GM12872 (cell line): Measurements from ENCODE around the gene SLC36A3.

Experiments
- TF ChIP-seq, protein P1 (sequence below): IDR thresholded peaks from 3 replicates; pipeline ENCODE4 v1.5.1; 2011; ENCODE audit warnings: low read depth, mild to moderate bottlenecking, low read length, moderate library complexity; ENCODE audit not compliant: insufficient read depth

Gene SLC36A3

GRCh38 chr5:151275803-151276202 lies 27.8 kb downstream of the SLC36A3 start:
- TF ChIP-seq, protein P1, sequence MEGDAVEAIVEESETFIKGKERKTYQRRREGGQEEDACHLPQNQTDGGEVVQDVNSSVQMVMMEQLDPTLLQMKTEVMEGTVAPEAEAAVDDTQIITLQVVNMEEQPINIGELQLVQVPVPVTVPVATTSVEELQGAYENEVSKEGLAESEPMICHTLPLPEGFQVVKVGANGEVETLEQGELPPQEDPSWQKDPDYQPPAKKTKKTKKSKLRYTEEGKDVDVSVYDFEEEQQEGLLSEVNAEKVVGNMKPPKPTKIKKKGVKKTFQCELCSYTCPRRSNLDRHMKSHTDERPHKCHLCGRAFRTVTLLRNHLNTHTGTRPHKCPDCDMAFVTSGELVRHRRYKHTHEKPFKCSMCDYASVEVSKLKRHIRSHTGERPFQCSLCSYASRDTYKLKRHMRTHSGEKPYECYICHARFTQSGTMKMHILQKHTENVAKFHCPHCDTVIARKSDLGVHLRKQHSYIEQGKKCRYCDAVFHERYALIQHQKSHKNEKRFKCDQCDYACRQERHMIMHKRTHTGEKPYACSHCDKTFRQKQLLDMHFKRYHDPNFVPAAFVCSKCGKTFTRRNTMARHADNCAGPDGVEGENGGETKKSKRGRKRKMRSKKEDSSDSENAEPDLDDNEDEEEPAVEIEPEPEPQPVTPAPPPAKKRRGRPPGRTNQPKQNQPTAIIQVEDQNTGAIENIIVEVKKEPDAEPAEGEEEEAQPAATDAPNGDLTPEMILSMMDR: no peak

GRCh38 chr5:151274666-151275065 lies 28.9 kb downstream of the SLC36A3 start:
- TF ChIP-seq, protein P1: no peak

- TF ChIP-seq, protein P1: no peak
These were observed 32.2 kb downstream of the SLC36A3 start for GRCh38 chr5:151271336-151271735.

DNA sequence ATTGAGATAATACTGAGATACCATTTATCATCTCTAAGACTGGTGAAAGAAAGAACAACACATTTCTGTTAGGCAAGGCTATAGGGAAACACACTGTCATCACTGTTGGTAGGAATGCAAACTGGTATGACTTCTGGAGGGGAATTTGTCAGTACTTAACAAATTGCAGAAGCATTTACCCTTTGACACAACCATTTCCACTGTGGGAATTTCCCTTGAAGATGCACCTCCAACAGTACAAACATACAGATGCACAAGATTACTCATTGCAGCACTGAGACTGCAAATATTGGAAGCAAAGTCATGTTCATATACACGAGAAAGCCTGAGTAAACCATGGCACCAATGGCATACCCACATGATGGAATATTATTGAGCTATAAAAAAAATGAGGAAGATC lies 33.0 kb downstream of the SLC36A3 start:
- TF ChIP-seq, protein P1: no peak

DNA sequence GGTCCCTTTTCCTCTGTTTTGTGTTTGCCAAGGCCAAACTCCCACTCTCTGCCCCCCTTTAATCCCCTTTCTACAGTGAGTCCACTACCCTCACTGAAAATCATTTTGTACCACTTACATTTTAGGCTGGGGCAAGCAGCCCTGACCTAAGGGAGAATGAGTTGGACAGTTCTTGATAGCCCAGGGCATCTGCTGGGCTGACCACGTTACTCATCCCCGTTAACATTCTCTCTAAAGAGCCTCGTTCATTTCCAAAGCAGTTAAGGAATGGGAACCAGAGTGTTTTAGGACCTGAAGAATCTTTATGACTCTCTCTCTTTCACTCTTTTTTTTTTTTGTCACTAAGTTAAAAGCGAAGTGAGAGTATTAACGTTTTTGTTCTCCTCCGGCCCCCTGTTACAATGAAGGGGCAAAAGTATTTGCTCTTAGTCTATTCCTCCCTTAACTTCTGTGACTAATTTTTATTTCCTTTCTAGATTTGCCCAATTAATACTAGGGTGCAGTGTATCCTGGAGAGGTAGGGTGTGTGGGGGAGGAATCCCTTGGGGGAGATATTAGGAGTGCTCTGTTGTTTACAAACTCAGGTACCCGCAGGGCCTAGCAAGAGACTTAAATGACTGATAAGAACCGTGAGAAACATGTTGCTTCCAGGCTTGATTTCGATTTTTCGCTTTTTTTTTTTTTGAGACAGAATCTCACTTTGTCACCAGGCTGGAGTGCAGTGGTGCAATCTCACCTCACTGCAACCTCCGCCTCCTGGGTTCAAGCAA lies 35.9 kb downstream of the SLC36A3 start:
- TF ChIP-seq, protein P1: no peak

GRCh38 chr5:151264113-151264512 lies 39.5 kb downstream of the SLC36A3 start:
- TF ChIP-seq, protein P1: no peak

DNA sequence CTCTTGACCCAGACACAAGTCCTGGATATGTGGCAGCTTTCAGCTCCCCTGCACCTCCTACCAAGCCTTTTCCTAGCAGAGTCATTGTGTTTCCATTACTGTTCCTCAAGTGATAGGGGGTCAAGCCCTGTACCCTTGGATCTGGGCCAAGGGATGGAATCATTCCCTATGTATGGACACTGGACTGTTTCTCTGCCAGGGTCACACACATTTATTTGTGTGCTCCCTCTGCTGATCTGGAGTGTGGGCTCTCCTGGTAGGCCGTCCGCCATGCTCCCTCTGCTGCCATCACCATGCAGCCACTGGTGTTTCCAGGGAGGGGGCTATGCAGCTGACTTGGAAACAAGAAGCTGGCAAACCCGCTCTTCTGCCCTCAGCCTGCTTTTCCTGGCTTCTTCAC lies 41.0 kb downstream of the SLC36A3 start:
- TF ChIP-seq, protein P1: no peak

DNA sequence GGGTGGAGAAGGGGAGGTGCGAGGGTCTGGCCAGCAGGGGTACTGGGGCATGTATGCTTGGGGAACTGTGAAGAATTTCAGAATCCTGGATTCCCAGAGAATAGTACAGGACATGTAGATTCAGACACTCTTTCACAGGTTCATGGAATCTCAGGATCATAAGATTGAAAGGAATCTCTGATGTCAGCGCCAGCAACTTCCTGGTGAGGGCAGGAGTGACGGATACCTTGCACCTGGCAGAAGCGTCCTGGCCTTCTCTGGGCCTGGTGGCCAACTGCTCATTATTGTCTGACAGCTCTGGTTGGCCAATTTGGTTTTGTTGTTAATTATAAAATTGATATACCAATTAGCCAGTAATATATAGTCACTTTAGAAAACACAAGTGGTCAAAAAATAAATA lies 43.6 kb downstream of the SLC36A3 start:
- TF ChIP-seq, protein P1: no peak
